ENCODE measurements around the gene MSI2. TPM values are rescaled to one million over a fixed set of nuclear protein-coding genes. Genes with fewer than 3 reads are reported as not detected.

MSI2 gene
- total and polyA plus RNA-seq, 2 donors (not counting 1 experiment from before 2014, with no cell fraction given), result 16.1 to 196 TPM

DNA sequence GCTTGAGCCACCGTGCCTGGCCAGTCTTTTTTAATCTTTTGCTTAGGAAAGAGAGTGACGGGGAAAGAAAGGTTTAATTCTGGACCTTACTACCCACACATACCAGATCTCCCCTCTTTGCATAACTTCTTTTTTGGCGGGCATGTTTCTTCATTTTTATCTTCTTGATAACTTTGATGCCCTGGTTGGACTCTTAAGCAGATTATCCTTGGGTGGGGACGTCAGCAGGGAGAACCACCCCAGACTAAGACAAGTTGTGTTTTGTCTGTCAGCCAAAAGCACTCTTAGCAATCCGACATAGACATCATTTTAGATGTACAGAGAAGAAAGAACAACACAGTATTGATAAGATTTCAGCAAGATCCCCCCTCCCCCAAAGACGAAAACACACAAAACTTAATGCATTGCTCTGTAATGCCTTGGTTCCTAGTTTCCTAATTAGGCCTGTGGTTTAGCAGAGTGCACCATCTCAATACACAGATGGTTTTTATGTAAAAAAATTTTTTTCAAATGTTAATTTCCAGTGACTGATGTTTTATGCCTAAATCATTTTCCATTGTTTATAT, 99.9 kb downstream of the MSI2 start:
- peak overlapping the region; percentile 84 for H3K4me3 Mint-ChIP-seq
- peak overlapping the region in 1 of 2 donors; percentile 43 for H3K27ac ChIP-seq (ENCODE audit: low read length in 2 of 2)
- ChIA-PET POLR2A (no interaction called here), CTCF (interaction anchor here (0.6 to 2.2 kb wide), 4 partner anchors 63 to 386 kb away, joined by 3 to 15 read pairs (median 4); no protein-coding TSS in a partner anchor)
- no CpG with 5 or more reads among the region's 6 CpGs for WGBS (ENCODE audit: insufficient coverage)
- peaks cover 60% of the 10 kb centered on the region for H3K79me2 ChIP-seq (ENCODE audit: control insufficient read depth, insufficient read depth, low read length)
- H3K4me1 ChIP-seq (ENCODE audit: control insufficient read depth in 2 of 2, insufficient read depth in 2 of 2, low read length in 2 of 2), result peaks cover 40 to 44% of the 10 kb centered on the region in 2 donors
- H2AFZ ChIP-seq (ENCODE audit: insufficient read depth, low read depth, low read length, poor library complexity, severe bottlenecking), result peak overlapping the region; percentile 25
- H3K27ac Mint-ChIP-seq, result no peak overlapping the region
- peaks cover 2 to 5% of the 10 kb centered on the region in 2 experiments for H3K36me3 ChIP-seq (replicated peaks in 1 of 2; ENCODE audit: control extremely low read depth in 1 of 2, control insufficient read depth in 1 of 2, extremely low read depth in 1 of 2, insufficient read depth in 2 of 2, low read length in 1 of 2)
- peak overlapping the region; percentile 82 for H3K4me2 ChIP-seq (replicated peaks; ENCODE audit: low read depth, low read length, poor library complexity, severe bottlenecking)
- DNase-seq (peak; percentile 32), ATAC-seq (ENCODE audit: low read depth) (no peak)
- H3K27me3 ChIP-seq (replicated peaks in 1 of 4; ENCODE audit: control extremely low read depth in 1 of 4, control insufficient read depth in 3 of 4, insufficient read depth in 4 of 4, low read length in 3 of 4), result no peaks in the 10 kb centered on the region
- TF ChIP-seq, protein P1, sequence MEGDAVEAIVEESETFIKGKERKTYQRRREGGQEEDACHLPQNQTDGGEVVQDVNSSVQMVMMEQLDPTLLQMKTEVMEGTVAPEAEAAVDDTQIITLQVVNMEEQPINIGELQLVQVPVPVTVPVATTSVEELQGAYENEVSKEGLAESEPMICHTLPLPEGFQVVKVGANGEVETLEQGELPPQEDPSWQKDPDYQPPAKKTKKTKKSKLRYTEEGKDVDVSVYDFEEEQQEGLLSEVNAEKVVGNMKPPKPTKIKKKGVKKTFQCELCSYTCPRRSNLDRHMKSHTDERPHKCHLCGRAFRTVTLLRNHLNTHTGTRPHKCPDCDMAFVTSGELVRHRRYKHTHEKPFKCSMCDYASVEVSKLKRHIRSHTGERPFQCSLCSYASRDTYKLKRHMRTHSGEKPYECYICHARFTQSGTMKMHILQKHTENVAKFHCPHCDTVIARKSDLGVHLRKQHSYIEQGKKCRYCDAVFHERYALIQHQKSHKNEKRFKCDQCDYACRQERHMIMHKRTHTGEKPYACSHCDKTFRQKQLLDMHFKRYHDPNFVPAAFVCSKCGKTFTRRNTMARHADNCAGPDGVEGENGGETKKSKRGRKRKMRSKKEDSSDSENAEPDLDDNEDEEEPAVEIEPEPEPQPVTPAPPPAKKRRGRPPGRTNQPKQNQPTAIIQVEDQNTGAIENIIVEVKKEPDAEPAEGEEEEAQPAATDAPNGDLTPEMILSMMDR (IDR thresholded peaks at IDR 0.05), result no peak
- TF ChIP-seq EZH2 (IDR thresholded peaks at IDR 0.05; ENCODE audit: borderline replicate concordance, insufficient read depth, low read depth, low read length, poor library complexity, severe bottlenecking), result no peak
- peak overlapping the region; percentile 59 for H3K9ac ChIP-seq (ENCODE audit: low read length)
- H3K4me1 Mint-ChIP-seq, result peaks cover 53% of the 10 kb centered on the region
- H3K9me3 ChIP-seq (ENCODE audit: control extremely low read depth in 1 of 3, control insufficient read depth in 2 of 3, insufficient read depth in 1 of 3, low read length in 2 of 3), result no peaks in the 10 kb centered on the region
- peak overlapping the region in 1 of 5 experiments; percentile 52 for H3K4me3 ChIP-seq (ENCODE audit: control extremely low read depth in 1 of 5, extremely low read depth in 1 of 5, insufficient read depth in 1 of 5, low read depth in 2 of 5, low read length in 4 of 5)
- no peaks in the 10 kb centered on the region for H3K27me3 Mint-ChIP-seq
- H4K20me1 ChIP-seq (ENCODE audit: control insufficient read depth, insufficient read depth, low read length, poor library complexity, severe bottlenecking), result peaks cover 49% of the 10 kb centered on the region
- intact Hi-C loops (cut with micrococcal nuclease), result loop anchor here (5.0 kb wide), 1 partner anchor 99 kb away; the partner anchor contains the start of gene MSI2
- no peaks in the 10 kb centered on the region for H3K9me3 Mint-ChIP-seq (ENCODE audit: insufficient read depth)

Measured in B cell (primary cell).